ENCODE measurements around the gene PLA2G2E. TPM values are rescaled to one million over a fixed set of nuclear protein-coding genes. Genes with fewer than 3 reads are reported as not detected.

The PLA2G2E gene
- total RNA-seq, 4 donors from 2014 or later = 2.1 TPM; not detected in 3

- Histone ChIP-seq H3K4me3 (no peak overlapping the region), H3K9me3 (no peaks in the 10 kb centered on the region), H3K36me3 (peaks cover 88% of the 10 kb centered on the region), H3K27me3 (no peaks in the 10 kb centered on the region), H3K27ac (no peak overlapping the region), H3K4me1 (no peaks in the 10 kb centered on the region)
- TF ChIP-seq EP300 (IDR thresholded peaks at IDR 0.05) = no peak
- no peak for TF ChIP-seq CTCF (IDR thresholded peaks at IDR 0.05)
- no peak for TF ChIP-seq POLR2AphosphoS5 (IDR thresholded peaks at IDR 0.05)
- TF ChIP-seq POLR2A (IDR thresholded peaks at IDR 0.05) = no peak
- WGBS = 87% methylated on average over 3 of the region's 3 CpGs
- no peak for DNase-seq (ENCODE audit: low spot score in 2 of 2)
These were observed 12.8 kb downstream of the PLA2G2E start for GRCh38 chr1:19910650-19911049.

- no peak overlapping the region for H3K4me3 ChIP-seq
- peaks cover 93% of the 10 kb centered on the region for H3K36me3 ChIP-seq
- DNase-seq (ENCODE audit: low spot score in 2 of 2) = no peak
- H3K27me3 ChIP-seq = no peaks in the 10 kb centered on the region
- 93% methylated on average over 3 of the region's 3 CpGs for WGBS
- no peak overlapping the region for H3K27ac ChIP-seq
- H3K9me3 ChIP-seq = no peaks in the 10 kb centered on the region
- H3K4me1 ChIP-seq = no peaks in the 10 kb centered on the region
- TF ChIP-seq CTCF (IDR thresholded peaks at IDR 0.05) = no peak
- TF ChIP-seq POLR2AphosphoS5 (IDR thresholded peaks at IDR 0.05) = no peak
- TF ChIP-seq EP300 (IDR thresholded peaks at IDR 0.05) = no peak
- TF ChIP-seq POLR2A (IDR thresholded peaks at IDR 0.05) = no peak
These were observed 13.4 kb downstream of the PLA2G2E start for GRCh38 chr1:19909971-19910370.

GRCh38 chr1:19909392-19909791 lies 14.0 kb downstream of the PLA2G2E start:
- H3K4me3 ChIP-seq = no peak overlapping the region
- 81% methylated on average over 5 of the region's 5 CpGs for WGBS
- no peak overlapping the region for H3K27ac ChIP-seq
- DNase-seq (ENCODE audit: low spot score in 2 of 2) = no peak
- no peaks in the 10 kb centered on the region for H3K27me3 ChIP-seq
- H3K4me1 ChIP-seq = no peaks in the 10 kb centered on the region
- TF ChIP-seq POLR2A (IDR thresholded peaks at IDR 0.05) (no peak), EP300 (IDR thresholded peaks at IDR 0.05) (no peak), CTCF (IDR thresholded peaks at IDR 0.05) (no peak), POLR2AphosphoS5 (IDR thresholded peaks at IDR 0.05) (no peak)
- peaks cover 94% of the 10 kb centered on the region for H3K36me3 ChIP-seq
- H3K9me3 ChIP-seq = no peaks in the 10 kb centered on the region

GRCh38 chr1:19907456-19907855 lies 16.0 kb downstream of the PLA2G2E start:
- peaks cover 83% of the 10 kb centered on the region for H3K36me3 ChIP-seq

GRCh38 chr1:19903621-19904020 lies 19.8 kb downstream of the PLA2G2E start:
- H3K4me1 ChIP-seq = no peaks in the 10 kb centered on the region
- peaks cover 66% of the 10 kb centered on the region for H3K36me3 ChIP-seq
- H3K9me3 ChIP-seq = no peaks in the 10 kb centered on the region
- no peak overlapping the region for H3K4me3 ChIP-seq
- no peak overlapping the region for H3K27ac ChIP-seq
- no peak for TF ChIP-seq CTCF (IDR thresholded peaks at IDR 0.05)
- TF ChIP-seq EP300 (IDR thresholded peaks at IDR 0.05) = no peak
- TF ChIP-seq POLR2AphosphoS5 (IDR thresholded peaks at IDR 0.05) = no peak
- no peak for TF ChIP-seq POLR2A (IDR thresholded peaks at IDR 0.05)
- WGBS = 69% methylated on average over 7 of the region's 7 CpGs
- DNase-seq (ENCODE audit: low spot score in 2 of 2) = no peak
- H3K27me3 ChIP-seq = no peaks in the 10 kb centered on the region

More at GRCh38 chr1:19907456-19907855, 16.0 kb downstream of the PLA2G2E start:
- Histone ChIP-seq H3K27ac (no peak overlapping the region), H3K4me1 (no peaks in the 10 kb centered on the region), H3K4me3 (no peak overlapping the region), H3K27me3 (no peaks in the 10 kb centered on the region), H3K9me3 (no peaks in the 10 kb centered on the region)
- TF ChIP-seq POLR2AphosphoS5 (IDR thresholded peaks at IDR 0.05) (no peak), CTCF (IDR thresholded peaks at IDR 0.05) (no peak), POLR2A (IDR thresholded peaks at IDR 0.05) (no peak), EP300 (IDR thresholded peaks at IDR 0.05) (no peak)
- DNase-seq (ENCODE audit: low spot score in 2 of 2) = no peak
- 89% methylated on average over 13 of the region's 13 CpGs for WGBS

Data from suprapubic skin (tissue), 4 donors.